Hematopoietic multipotent progenitor cell (in vitro differentiated cells): ENCODE data around the gene OTP. TPM values are rescaled to one million over a fixed set of nuclear protein-coding genes. Genes with fewer than 3 reads are reported as not detected.

Experiments used
- DNase-seq, 3 donors: peaks; one replicate each; pipeline ENCODE4 v3.0.0-alpha.2; 2011 to 2015; ENCODE audit warnings: low read depth in 2 of 3, low spot score in 2 of 3
- total RNA-seq: library from RNA; depleted of rRNA; stranded (reverse); fragments of >200 nt; gene quantifications from one replicate; pipeline ENCODE4 v1.2.3, GENCODE V29; 2012

OTP gene
- total RNA-seq, 1 donor = under 0.01 TPM

DNA sequence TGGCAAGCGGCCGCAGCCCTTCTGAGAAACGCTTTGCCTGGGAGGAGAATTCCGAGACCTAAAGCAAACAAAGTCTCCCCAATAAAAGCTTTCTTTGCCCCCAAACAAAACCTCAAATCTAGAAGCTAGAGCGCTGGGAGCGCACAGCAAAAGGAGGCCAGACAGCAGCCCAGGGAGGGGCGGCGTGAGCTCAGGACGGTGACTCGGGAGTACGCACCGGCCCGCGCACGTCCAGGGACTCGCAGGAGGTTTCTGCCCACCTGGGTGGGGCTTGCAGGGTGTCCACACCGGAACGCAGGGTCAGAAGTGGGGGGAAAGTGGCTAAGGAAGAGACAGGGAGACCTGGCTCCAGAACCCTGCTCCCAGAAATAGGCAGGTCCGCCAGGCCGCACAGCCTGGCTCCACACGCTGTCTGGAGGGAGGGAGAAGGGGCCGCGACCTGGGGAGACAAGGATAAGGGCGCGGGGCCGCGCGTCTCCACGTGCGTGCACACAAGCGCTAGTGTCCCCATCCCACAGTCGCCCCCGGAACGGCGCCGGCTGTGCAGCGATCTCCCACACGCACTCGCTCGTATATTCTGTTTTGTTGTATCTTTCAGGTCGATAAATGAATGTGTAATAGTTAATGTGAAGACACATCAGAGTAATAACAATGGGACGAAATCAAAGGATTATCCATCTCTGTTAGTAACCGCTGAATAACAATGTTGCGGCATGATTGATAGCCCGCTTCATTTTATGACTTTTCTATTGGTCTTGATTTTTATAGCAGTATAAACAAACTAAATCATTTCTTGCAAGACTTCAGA lies 2.3 kb upstream of the OTP start:
- DNase-seq = peak in 1 of 3 donors; percentile 22

DNA sequence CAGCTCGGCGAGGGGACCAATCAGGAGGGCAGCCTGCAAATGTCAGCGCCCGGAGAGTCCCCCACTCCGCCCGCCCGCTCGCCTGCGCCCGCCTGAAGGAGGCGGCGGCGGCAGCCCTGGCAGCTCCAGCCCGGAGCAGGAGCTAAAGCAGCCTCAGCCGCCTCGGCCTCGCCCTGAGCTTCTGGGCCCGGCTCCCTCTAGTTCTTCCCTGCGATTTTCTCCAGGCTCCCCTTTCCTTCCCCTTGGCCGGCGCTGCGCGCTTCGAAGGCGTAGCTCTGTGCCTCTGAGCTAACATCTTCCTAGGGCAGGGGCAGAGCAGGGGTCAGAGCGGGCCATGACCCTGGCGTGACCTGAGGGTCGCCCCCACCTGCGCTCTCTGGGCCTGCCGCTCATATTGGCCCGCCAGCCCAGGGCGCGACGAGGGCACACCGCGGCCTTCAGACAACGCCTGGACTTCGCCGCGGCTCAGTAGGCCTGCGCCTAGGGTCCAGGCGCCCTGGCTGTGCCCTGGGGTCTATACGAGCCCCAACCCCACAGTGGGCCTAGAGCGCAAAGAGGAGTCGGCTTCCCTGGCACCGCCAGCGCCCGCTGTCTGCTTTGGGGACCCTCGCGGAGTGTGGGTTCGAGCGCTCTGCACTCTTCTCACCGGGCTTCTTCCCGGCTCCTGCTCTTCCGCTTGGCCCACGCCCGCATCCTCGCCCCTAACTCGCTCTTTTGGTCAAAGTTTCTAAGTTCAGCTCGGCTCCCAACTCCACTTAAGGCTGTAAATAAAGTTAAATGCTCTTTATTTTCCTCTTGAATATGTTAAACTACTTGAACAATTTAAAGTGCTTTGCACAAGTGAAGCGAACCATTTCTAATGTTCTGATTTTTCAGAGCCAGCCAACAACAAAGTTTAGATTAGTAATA lies 504 bp upstream of the OTP start:
- peak in 1 of 3 donors; percentile 41 for DNase-seq

DNA sequence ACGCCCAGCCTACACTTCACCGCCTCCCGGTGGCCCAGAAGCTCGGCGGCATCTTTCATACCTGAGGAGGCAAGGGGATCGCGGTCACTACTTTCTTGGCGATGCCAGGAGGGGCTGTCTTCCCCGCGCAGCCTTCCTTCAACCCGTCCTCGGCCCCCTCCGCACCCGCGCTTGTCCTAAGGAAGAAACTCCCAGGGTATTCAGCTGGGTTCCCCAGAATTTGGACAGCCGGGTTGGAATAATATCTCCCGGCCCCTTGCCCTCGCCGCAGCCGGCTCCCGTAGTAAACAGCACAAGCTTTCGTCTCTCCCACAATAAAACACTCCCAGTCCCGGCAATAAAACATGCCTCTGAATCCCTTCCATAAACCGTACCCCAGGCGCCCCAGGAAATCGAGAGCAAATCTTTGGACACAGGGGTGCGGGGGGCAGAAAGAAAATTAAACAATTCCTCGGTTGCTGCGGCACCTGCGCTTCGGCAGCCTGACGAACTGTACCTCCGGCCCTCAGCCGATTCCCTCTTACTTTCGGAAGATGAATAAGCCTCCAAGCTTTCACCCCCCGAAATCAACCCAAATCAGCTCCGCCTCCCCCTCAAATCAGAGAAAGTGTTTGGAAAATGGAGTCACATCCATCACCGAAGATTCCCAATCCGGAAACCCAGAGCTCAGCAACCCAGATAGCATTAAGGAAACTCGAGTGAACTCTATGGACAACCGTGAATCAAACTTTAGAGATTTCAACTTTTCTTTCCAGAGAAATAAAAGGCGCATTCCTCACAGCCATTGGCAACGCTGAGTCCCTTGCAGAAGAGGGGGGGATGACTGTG lies 1.1 kb downstream of the OTP start:
- DNase-seq = peak in 1 of 3 donors; percentile 42

DNA sequence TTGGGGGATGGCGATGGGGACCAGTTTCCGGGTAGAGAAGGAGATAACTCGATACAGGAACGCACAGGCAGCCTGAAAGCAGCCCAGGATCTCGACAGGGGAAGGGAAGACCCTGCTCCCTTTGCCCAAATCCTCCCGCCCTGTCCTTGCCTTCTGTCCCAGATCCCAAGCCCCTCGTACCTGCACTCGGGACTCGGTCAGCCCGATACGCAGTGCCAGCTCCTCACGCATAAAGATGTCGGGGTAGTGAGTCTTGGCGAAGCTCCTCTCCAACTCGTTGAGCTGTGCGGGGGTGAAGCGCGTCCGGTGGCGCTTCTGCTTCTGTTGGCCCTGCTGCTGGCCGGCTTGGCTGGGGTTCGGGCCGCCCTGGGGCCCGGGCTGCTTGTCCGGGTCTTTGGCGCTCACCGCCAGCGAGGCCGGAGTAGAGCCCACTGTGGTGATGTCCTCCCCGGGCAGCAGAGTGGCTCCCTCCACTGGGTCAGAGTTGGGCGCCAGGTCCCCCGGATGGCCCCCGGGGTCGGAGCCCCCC lies 1.8 kb downstream of the OTP start:
- no peak for DNase-seq

DNA sequence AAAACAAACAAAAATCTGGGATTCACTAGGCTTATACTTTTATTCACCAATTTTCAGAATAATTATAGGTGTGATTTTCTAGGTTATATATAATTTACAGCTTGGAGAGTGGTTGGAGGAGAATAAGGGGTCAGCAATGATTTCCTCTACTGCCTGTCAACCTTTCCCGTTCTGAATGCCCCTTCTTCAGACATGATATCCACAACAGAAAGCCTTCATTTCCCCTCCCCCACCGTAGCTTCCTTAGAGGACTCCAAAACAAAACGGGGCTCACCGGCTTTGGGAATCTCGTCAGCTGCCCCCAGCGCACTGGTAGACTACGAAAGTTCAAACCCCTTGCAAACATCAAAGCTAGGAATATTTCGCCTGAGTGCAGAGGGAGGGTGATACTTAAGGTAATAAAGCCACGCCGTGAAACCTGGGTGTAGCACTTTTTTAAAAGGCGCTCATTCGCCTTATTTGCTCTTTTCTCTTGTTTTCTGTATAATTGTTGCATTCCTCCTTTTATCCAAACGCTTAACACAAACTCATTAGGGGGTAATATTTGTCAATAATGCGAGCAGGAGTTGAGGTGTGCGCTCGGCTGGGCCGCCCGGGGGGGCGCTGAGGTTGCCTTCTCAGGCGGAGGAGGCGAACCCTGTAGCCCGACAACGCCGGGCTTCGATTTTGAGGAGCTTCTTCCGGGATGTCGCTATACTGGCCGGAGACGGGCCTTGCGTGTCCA lies 2.4 kb downstream of the OTP start:
- DNase-seq = peak in 1 of 3 donors; percentile 14

DNA sequence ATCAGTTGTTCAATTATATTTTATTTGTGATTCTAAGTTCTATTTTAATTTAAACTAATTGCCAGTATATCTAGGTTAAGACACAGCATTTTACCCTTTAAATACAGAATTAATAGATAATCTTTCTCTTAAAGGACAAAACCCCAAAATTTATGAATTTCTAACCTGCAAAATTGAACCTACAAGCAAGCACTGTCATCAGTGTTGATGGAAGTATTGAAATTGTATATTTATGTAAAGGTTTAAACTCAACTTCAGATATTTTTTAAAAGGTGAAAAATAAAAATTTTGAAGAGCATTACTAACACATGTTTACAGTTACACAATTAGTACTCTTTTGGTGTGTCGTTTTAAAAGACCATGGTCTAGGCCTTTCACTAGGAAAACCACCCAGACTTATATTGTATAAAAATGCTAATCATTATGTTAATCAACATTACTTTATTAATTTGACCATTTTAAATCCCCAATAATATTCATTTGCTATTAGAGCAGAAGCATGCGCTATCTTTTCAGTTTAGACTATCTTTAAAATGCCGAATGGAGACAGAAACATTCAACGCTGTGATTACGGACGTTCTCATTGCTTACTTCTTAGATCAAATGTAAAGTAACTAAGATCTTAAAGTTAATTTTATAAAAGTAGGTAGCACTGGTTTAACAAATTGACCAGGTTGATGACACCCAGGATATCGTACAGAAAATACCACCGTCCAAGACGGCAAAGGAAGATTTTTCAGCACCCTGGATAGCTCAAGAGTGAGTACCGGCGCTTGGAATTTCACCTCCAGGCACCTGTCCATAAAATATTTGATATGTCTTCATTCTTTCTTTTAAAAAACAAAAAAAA lies 3.2 kb downstream of the OTP start:
- DNase-seq = peak in 1 of 3 donors; percentile 31

DNA sequence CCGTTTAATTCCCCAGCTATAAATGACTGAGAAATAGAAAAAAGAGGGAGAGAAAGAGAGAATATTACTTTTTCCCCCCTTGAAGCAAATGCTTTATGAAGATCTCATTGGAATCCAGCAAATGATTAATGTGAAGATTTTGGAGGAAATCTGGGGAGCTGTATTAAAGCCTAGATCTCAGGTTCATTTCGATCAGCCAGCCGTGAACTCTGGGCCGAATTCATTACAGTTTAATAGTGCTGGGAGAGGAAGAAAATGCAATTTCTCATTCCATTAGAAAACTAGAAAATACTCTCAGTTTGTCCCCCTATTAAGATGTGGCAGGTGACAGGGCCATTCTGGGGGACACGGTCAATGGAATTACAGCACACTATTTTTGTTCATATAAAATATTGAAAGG lies 4.8 kb downstream of the OTP start:
- DNase-seq = no peak

DNA sequence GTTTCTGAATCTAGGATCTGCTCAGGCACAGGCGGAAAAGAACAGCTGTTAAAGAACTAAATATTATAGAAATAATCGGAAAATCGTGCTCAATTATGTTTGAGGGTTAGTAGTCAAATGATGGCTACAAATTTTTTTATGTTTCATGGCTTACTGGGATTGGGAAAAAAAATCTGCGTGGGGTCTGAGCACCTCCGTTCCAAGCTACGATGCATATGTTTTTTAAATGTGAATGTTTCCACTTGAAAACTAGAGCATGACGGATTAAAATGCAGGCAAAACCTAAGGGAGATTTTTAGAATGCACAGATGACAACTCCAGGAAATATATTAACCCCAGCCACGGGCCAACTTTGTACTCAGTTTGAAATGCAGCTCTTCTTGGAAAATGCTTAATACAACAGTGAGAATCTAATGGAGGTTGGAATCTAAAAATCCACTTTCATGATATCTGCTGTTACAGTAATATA lies 5.3 kb downstream of the OTP start:
- DNase-seq = no peak

DNA sequence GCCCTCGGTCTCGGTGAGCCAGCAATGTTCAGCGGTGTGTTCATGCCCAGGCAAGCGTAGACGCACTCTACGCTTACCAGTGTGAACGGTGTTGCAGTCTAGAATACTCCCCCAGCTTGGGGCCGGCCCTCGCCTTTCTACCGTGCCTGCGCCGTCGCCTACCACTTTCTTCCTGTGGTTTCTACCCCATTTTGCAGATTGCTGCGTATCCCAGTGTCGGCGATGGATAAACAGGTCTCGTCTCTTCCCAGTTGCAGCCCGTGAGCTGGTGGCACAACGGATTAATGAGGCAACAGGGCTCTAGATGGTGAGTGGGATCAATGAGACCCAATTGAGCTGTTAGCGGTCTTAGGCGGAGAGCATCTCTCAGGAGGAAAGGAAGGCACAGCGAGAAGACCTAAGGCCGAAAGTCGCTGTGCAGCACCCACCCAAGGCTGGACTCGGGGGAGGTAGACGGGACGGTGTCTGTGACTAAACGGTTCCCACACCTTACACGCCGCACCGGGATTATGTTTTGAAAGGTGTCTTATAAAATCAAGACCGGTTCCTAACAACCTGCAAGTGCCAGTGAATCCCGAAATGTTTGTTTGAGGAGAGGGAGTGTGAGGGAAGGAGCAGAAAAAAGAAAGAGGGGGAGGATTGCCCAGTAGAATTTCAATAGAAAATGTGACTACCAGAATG lies 5.8 kb downstream of the OTP start:
- no peak for DNase-seq

DNA sequence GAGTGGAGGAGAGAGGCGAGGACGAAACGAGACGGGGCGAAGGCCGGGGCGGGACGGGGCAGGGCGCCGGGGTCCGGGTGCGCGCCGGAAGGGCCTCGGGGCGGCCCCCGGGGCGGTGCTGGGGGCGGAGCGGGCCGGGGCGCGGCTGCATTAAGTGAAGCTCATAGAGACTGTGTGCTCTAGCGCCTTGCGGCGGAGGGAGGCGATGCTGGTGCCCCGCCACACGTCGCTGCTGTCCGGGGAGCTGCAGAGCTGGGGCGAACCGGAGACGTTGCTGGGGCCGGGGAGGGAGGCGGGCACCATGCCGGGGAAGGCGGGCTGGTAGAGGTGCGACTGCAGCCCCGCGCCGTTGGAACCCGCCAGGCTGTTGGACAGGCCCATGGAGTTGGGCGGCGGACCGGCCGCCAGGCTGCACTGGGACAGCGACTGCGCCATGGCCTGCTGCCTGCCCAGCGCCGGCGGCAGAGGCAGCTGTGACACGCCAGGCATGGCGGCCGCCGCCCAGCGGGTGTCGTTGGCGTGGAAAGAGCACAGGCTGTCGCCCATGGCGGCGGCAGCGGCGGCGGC lies 8.3 kb downstream of the OTP start:
- DNase-seq = peak in 1 of 3 donors; percentile 58

DNA sequence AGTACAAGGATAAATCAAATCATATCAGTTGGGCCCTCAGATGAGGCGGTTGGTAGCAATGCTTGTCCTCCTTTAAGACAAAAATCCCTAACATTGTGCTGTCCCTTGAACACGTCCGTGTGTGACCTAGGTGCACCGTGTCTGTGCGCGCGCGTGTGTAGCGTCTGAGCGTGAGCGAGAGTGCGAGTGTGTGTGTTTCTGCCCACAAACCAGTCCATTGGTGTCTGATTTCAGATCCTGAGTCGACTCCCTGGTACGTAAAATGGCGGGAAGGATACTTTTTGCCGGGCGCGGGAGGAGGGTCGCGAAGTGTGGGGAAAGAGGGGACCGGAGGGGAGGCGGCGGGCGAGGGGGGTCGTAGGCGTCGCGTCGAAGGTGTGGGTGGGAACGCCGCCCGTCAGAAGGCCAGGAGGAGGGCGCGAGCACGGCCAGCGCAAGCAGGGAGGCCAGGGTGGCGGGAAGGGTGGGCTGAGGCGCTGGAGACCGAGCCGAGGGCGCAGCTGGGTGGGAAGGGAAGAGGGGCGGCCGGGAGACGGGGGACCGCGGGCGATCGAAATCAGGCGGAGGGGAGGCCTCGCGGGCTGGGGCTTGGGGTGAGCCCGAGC lies 8.9 kb downstream of the OTP start:
- peak in 1 of 3 donors; percentile 19 for DNase-seq

DNA sequence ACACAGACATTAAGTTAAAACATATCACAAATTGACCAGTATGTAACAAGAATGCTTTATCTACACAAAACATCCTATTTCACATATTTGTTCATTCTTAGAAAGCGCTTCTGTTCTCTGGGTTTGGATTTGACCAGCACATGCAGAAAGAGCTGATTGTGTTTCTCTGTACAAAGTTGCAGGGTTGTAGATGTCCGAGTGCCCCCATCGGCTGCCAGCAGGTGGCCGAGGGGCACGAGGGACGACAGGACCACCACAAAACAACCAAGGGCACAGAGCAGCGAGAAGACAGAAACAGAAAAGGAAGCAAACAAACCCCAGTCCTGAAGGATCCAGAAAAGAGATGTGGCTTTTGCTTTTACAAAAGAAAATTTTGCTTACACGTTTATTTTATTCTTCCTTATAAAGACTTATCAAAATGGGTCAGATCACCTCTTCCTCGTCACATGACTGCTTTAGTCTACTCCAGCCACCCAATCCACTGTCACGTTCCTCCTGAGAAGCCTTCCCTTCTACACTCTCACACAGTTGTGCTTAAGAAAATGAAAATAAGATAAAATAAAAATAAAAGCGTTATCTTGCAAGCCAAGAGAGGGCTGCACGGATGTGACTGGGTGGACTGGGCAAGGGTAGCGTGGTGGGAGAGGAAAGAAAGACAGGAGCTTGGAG lies 9.5 kb downstream of the OTP start:
- peak in 1 of 3 donors; percentile 35 for DNase-seq

DNA sequence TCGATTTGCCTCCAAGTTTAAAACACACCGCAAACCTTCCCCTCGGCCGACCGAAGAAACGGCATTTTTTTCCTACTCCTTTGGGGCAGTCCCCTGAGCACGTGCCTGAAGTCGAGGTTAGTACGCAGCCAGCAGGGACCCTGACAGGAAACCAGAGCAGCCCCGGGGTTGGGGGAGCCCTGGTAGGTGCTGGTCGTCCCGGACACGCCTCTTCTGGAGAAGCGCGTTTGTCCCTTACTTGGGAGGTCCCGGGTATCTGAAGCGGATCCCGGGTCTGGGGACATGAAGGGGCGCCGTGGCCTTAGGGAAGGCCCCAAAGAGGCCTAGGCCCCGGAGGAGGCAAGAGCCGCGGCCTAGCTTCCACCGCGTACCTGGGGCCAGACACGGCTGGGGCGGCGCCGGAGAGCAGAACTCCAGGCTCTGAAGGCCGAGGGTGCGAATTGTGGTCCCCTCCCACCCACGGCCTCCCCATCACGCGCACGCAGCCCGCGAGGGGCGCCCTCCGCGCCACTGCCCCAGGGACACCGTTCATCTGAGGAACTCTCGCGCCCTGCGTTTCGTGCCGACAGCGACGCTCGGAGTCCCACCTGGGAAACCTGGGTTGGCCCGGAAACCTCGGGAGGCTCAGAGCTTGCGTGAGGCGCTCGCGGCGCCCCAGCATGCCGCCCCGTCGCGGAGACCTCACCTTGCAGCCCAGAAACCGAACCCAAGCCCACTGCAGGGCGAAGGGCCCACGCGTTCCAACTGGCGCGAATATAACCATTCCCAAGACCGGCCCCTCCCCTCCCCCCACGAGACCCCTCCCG lies 10.4 kb downstream of the OTP start:
- DNase-seq = peak in 1 of 3 donors; percentile 20

DNA sequence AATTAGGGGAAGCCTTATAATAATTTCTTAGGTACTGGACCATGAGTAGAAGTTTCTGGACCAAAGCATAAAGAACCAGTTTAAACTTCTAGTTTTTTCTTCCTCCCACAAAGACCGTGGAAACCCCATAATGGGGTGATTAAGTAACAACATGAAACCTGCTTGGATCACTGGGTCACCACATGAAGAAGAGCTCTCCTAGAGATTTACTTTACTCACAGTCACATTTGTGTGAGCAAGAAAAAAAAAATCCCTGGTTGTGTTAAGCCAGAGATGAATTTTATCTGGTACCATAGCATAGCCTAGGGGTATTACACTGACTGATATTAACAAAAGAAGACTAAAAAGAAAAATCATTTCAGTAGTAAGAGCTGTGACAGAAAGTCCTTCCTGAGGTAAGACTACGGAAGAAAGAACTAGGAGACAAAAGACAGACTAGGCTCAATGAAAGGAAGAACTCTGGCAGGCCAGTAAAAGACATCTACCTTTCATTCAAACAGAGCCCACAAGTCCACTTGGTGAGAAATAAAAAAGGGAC lies 15.2 kb downstream of the OTP start:
- DNase-seq = no peak

DNA sequence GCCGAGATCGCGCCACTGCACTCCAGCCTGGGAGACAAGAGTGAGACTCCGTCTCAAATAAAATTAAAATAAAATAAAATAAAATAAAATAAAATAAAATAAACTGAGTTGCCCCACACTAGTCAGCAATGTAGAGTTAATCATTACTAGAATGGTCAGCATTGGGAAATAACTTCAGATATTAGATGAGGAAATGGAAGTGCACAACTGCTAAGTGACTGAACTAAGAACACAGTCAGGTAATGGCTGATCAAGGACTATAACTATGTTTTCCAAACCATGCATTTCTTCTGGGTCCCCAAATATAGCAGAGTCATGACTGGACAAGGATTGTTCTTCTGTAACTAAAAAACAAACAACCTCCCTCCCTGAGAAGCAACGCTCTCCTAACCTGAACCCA lies 17.1 kb downstream of the OTP start:
- no peak for DNase-seq

DNA sequence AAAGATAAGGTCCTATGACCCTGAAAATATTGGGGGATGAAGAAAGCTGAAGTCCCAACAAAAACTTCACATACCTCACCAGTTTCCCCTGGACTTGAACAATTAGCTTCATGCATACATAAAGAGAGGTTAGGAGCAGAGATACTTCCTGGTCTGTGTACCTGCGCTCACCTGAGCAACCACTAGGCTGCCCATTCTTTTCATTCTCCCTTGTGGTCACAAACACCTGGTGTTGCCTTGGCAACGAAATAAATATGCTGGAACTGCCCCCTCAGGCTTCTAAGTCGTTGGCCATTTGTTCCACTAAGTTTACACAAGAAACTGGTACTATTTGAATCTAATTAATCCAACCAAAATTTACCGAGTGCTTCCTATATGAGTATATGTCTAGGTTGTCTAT lies 18.1 kb downstream of the OTP start:
- DNase-seq = peak in 1 of 3 donors; percentile 18
